ENCODE data around the gene TUBA4A. TPM values are rescaled to one million over a fixed set of nuclear protein-coding genes. Genes with fewer than 3 reads are reported as not detected.
A peak's percentile ranks its signal among the peaks of the same experiment; 100 is the strongest.

The TUBA4A gene
- total RNA-seq, 1 experiment from 2014 or later: 14.9 TPM

DNA sequence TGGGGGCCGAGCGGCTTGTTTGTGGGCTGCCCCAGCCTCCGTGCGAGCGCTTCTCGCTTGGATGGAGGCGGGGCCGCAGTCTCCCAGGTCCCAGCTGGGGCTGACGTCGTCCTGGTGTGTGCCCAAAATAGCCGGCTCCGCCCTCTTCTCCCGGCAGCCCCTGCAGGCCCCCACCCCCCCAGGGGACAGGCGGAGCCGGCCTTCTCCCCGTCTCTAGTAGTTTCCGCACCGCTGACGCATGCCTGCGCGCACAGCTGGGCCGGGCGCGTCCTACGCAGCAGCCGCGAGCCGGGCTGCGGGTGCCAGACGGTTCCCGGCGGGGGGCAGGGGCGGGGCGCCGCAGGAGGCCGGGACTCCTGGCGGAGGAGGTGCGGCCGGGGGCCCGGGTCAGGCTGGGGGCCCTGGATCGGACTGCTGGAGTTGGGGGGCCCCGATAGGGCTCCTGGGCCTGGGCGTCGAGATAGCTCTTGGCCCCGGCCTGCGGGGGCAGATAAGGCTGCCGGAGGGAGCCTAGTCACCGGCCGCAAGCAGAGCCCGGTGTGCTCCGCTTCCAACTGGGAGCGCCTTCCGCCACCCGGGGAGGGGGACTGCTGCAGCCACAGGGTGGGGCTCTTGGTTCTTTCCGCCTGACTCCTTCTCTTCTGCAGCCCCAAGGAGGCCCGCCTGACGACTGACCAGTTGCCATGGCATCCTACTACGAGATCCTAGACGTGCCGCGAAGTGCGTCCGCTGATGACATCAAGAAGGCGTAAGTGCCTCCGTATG is 25.6 kb upstream of the TUBA4A start, which contains the start of gene DNAJB2:
Gene DNAJB2, plus strand, starts transcription at position 216 of the 765 bp plus-strand sequence. Its CDS starts 468 bp downstream, at position 684.
- peaks cover 13% of the 10 kb centered on the region for H3K4me1 Mint-ChIP-seq (ENCODE audit: low read depth, unreplicated experiment)
- CTCF ChIA-PET: interaction anchor here (0.6 to 5.8 kb wide), 11 partner anchors 16 to 299 kb away, joined by 3 to 92 read pairs (median 6); partner anchors contain the start of genes GLB1L and STK16
- BruUV-seq (replicated peaks): no TSS peak

DNA sequence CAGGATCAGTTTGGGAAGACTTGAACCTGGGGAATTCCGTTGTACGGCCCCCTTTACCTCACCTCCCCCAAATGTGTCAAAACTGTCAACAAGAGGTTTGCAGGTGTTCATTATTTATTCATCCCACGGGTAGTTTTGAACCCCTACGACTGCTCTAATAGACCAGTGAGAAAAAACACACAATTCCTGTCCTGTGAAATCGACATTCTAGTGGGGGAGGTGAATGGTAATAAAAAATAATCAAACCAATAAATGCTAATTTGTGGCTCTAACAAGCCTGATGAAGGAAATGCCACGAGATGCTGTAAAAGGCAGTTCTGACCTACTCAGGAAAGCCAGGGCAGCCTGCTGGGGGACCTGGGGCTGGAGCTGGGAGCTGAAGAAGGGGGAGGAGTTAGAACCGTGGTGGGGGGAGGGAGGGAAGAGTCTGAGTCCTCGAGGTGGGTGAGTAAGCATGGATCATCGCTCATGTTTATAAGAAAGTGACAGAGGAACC is 25.0 kb upstream of the TUBA4A start:
- intact Hi-C loops (cut with micrococcal nuclease; ENCODE audit: unreplicated experiment): loop anchor here (1.0 to 5.0 kb wide), 5 partner anchors 24 to 101 kb away; partner anchors contain the start of genes ABCB6, ANKZF1, ATG9A and CNPPD1
- BruUV-seq (replicated peaks): TSS peak; percentile 95
- no peak for DNase-seq
- peaks cover 3% of the 10 kb centered on the region for H3K36me3 ChIP-seq (ENCODE audit: control insufficient read depth, insufficient read depth, low read length)
- H3K4me3 ChIP-seq (ENCODE audit: low read depth, low read length): peak overlapping the region; percentile 85
- Mint-ChIP-seq H3K4me3 (ENCODE audit: unreplicated experiment) (peak overlapping the region; percentile 98), H3K27ac (ENCODE audit: unreplicated experiment) (peak overlapping the region; percentile 98), H3K9me3 (ENCODE audit: unreplicated experiment) (no peaks in the 10 kb centered on the region), H3K36me3 (ENCODE audit: insufficient read depth, unreplicated experiment) (peaks cover 16% of the 10 kb centered on the region), H3K27me3 (ENCODE audit: insufficient read depth, unreplicated experiment) (no peaks in the 10 kb centered on the region), H3K4me1 (ENCODE audit: low read depth, unreplicated experiment) (peaks cover 13% of the 10 kb centered on the region)
- H3K9me3 ChIP-seq: no peaks in the 10 kb centered on the region
- POLR2A ChIA-PET: interaction anchor here (0.6 to 1.9 kb wide), 13 partner anchors 13 to 708 kb away, joined by 3 to 18 read pairs (median 5); partner anchors contain the start of genes ANKZF1, ATG9A, CNPPD1 and GLB1L
- TF ChIP-seq, protein P1, sequence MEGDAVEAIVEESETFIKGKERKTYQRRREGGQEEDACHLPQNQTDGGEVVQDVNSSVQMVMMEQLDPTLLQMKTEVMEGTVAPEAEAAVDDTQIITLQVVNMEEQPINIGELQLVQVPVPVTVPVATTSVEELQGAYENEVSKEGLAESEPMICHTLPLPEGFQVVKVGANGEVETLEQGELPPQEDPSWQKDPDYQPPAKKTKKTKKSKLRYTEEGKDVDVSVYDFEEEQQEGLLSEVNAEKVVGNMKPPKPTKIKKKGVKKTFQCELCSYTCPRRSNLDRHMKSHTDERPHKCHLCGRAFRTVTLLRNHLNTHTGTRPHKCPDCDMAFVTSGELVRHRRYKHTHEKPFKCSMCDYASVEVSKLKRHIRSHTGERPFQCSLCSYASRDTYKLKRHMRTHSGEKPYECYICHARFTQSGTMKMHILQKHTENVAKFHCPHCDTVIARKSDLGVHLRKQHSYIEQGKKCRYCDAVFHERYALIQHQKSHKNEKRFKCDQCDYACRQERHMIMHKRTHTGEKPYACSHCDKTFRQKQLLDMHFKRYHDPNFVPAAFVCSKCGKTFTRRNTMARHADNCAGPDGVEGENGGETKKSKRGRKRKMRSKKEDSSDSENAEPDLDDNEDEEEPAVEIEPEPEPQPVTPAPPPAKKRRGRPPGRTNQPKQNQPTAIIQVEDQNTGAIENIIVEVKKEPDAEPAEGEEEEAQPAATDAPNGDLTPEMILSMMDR (IDR thresholded peaks at IDR 0.05; ENCODE audit: insufficient read depth in 1 of 2, low read depth in 1 of 2, low read length in 1 of 2, severe bottlenecking in 1 of 2, unreplicated experiment in 1 of 2): no peak
- H3K4me1 ChIP-seq: peaks cover 37% of the 10 kb centered on the region
- CTCF ChIA-PET: interaction anchor here (0.5 to 5.8 kb wide), 14 partner anchors 16 to 381 kb away, joined by 3 to 92 read pairs (median 6); partner anchors contain the start of genes GLB1L and STK16
- H3K27me3 ChIP-seq (replicated peaks; ENCODE audit: control insufficient read depth, insufficient read depth, low read length): no peaks in the 10 kb centered on the region

More for the DNA sequence above, 25.6 kb upstream of the TUBA4A start, which contains the start of gene DNAJB2:
- Histone ChIP-seq H3K36me3 (ENCODE audit: control insufficient read depth, insufficient read depth, low read length) (peaks cover 3% of the 10 kb centered on the region), H3K9me3 (no peaks in the 10 kb centered on the region), H3K4me1 (peaks cover 31% of the 10 kb centered on the region), H3K4me3 (ENCODE audit: low read depth, low read length) (peak within 1 kb of the TSS; percentile 85), H3K27me3 (replicated peaks; ENCODE audit: control insufficient read depth, insufficient read depth, low read length) (no peaks in the 10 kb centered on the region)
- intact Hi-C loops (cut with micrococcal nuclease; ENCODE audit: unreplicated experiment): loop anchor here (1.0 to 5.0 kb wide), 5 partner anchors 25 to 102 kb away; partner anchors contain the start of genes ABCB6, ANKZF1, ATG9A and CNPPD1
- DNase-seq: peak; percentile 98
- no peaks in the 10 kb centered on the region for H3K9me3 Mint-ChIP-seq (ENCODE audit: unreplicated experiment)
- H3K27me3 Mint-ChIP-seq (ENCODE audit: insufficient read depth, unreplicated experiment): no peaks in the 10 kb centered on the region
- peak within 1 kb of the TSS; percentile 98 for H3K27ac Mint-ChIP-seq (ENCODE audit: unreplicated experiment)
- H3K36me3 Mint-ChIP-seq (ENCODE audit: insufficient read depth, unreplicated experiment): peaks cover 16% of the 10 kb centered on the region
- POLR2A ChIA-PET: interaction anchor here (0.6 to 1.9 kb wide), 10 partner anchors 13 to 219 kb away, joined by 3 to 12 read pairs (median 6); partner anchors contain the start of genes ANKZF1, ATG9A, CNPPD1 and GLB1L
- TF ChIP-seq, protein P1 (IDR thresholded peaks at IDR 0.05; ENCODE audit: insufficient read depth in 1 of 2, low read depth in 1 of 2, low read length in 1 of 2, severe bottlenecking in 1 of 2, unreplicated experiment in 1 of 2): no peak
- peak within 1 kb of the TSS; percentile 98 for H3K4me3 Mint-ChIP-seq (ENCODE audit: unreplicated experiment)
